GM21576 (cell line): Measurements from ENCODE around the gene SLC9A7.
"Not testable (repeated sequence)": the region's sequence is repeated elsewhere in the genome, so short reads cannot be mapped to it uniquely, and the experiment has no call there.

Experiments used
- ATAC-seq: cut with Tn5 transposase; IDR thresholded peaks from one replicate; pipeline ENCODE4 v1.9.1; 2021; ENCODE audit warnings: mild to moderate bottlenecking, moderate library complexity; ENCODE audit not compliant: unreplicated experiment

SLC9A7 gene

DNA sequence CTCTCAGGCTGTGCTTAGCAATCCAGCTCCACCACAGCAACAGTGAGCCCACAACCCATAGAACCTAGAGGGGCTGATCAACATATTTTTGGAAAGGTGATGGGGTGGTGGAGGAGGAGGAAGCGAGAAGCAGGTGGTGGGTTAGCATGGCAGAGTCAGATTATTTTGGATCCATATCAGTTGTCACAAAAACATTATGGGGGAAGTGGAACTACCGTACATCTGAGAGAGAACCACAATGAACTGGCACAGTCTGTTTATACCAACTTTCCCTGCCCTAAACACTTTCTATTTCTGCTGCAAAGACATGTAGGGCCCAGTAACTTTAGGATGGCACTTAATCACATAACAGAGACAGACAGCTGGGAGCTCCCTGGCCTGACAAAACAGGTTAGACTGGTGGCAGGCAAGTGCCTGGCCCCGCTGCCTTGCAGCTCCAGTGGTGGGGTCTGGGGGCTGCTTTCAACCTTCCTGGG, 4.3 kb downstream of the SLC9A7 start:
- no peak for ATAC-seq

DNA sequence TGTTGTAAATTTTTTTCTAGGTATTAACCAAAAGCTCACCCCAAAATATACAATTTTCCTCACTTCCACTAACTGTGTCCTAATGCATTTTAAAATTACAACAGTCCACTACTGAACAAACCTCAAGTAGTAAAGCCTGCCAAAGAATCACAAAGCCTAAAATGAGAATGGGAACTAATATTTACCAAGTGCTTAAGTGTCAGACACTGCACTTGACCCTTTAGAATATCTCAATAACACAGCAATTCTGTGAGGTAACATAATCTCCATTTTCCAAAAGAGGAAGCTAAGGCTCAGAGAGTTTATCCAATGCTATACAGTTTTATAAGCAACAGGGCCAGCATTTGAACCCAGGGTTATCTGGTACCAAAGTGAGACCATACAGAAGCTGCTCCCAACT, 4.9 kb downstream of the SLC9A7 start:
- ATAC-seq, result no peak

DNA sequence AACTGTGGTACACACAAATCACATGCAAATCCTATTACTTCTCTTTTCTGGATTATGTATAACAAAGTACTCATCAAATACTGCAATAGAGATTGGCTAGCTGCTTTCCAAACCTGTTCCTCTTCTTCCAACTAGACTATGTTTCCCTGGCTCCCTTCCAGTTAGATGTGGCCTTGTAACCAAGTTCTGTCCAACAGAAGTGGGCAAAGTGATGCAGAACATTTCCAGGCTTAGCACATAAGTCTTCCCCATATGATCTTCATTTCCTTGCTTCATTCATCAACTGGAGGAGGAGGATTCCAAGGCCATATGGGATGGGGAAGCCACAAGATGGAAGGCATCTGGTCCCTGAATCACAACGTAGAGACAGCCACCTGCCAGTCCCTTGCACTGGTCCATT, 8.0 kb downstream of the SLC9A7 start:
- ATAC-seq, result no peak

DNA sequence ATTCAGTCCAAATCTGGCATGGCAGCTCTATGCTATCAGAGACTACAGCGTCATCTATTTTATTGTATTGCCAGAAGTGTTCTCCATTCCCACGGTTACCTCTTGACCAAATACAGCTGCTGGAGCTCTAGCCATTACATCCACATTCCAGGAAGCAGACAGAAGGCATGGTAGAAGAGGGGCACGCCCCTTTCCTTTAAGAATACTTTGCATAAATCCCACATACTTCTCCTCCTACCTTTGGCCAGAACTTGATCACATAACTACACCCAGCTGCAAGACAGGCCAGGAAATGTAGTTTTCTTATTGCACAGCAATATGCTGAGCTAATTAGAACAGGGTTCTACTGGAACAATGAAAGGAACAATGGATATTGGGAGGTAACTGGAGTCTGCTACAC, 14.9 kb downstream of the SLC9A7 start:
- ATAC-seq, result no peak

- no peak for ATAC-seq
Measured at GRCh38 chrX:46743046-46743445, 15.9 kb downstream of the SLC9A7 start.

DNA sequence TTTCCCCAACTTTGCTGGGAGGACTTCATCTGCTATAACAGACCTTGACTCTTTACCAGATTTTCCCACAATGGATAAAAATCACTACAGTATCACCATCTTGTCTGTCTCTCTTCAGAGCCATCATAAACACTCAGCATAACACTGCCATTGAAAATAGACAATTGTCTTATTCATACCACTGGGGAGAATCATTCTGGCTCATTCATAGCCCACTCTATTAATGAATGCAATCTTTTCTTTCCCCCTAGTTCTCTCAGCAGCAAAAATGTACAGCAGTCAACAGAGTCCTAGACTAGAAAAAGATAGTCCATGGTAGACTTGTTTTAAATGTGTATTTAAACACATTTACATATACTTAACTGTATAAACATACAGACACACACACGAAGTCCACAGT, 19.2 kb downstream of the SLC9A7 start:
- no peak for ATAC-seq

DNA sequence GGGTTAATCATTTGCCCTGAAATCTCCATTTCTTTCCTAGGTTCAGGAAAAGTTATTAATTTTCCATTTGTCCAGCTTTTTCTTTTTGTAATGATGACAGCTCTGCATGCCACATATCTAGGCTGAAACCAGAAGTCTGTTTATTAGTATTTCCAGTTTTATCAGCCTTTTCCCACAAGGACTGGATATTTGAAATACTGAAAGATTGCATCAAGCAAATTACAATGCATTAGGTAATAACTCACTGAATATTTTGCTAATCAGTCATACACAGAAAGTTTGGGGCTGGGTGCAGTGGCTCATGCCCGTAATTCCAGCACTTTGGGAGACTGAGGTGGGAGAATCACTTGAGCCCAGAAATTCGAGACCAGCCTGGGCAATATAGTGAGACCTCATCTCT, 21.5 kb downstream of the SLC9A7 start:
- no peak for ATAC-seq

DNA sequence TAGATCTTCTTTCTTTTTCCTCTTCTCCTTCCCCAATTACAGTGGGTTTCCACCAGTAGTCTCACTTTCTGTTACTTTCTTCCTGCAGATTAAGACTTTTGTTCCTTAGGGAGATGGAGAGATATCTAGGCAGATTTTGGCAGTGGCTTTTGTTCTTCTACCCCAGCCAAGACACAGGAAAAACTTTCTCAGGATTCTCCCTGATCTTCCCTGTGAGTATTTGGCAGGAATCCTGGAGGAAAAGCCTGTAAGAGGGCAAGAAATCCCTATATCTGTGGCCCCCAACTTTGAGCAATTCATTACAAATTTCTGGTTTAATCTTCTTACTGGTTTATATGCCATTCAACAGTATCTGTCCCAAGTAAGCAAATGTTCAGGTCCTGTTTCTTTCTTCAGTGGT, 21.9 kb downstream of the SLC9A7 start:
- ATAC-seq, result no peak

DNA sequence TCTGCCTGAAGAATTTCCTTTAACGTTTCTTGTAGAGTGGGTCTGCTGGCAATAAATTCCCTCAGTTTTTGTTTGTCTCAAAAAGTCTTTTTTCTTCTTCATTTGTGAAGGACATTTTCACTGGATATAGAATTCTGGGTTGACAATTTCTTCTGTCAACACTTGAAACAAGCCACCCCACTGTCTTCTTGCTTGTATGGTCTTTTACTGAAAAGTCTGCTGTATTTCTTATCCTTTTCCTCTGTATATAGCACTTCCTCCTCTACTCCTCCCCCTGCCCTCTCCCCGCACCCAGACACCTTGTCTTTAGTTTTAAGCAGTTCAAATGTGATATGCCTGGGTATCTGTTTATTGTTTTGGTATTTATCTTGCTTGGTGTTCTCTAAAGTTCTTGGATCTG, 23.3 kb downstream of the SLC9A7 start:
- ATAC-seq, result no peak

- no peak for ATAC-seq
Measured at GRCh38 chrX:46733226-46733625, 25.7 kb downstream of the SLC9A7 start.

DNA sequence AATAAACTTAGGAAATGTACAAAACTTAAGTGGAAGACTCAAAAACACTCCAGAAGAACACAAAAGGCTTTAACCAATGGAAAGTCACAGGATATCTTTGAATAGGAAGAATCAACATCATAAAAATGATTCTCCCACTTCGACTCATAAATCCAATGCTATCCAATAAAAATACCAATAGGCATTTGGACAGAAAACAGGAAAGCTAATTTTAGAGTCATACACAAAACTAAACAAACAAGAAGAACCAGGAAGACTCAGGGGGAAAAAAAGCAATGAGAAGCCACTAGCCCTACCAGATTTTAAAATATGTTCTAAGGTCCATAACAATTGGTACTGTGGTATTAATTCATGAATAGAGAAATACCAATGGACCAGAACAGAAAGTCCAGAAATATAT, 28.2 kb downstream of the SLC9A7 start:
- no peak for ATAC-seq

DNA sequence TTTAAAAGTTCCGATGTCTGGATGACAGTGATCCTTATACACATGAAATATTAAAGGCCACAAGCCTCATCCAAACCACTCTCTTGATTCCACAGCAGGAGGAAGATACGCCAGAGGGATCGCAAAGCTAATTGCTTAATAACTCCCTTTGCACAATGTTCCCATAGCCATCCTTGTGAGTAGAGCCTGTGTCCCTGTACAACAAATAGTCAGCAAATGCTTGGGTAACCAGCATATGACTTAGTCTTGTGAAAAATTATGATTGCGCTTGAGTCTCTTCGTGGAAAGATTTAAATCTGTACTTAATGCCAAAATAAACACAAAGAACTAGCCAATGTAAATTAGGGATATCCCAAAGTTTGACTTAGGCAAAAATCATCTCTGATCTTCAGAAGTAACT, 31.5 kb downstream of the SLC9A7 start:
- no peak for ATAC-seq

DNA sequence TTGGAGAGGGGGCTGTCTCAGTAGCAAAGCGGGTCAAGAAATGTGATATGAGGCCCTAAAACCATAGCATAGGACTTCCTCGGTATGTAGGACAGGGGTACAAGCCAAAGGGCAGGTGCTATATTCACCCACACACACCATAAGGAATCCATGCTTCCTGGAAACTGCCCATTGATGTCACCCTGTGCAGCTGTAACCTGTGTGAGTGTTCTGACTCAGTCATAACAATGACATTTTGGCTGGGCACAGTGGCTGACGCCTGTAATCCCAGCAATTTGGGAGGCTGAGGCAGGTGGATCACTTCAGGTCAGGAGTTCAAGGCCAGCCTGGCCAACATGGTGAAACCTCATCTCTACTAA, 35.4 kb downstream of the SLC9A7 start:
- not testable (repeated sequence) for ATAC-seq

- ATAC-seq, result no peak
Measured at GRCh38 chrX:46722742-46723568, 36.0 kb downstream of the SLC9A7 start.

DNA sequence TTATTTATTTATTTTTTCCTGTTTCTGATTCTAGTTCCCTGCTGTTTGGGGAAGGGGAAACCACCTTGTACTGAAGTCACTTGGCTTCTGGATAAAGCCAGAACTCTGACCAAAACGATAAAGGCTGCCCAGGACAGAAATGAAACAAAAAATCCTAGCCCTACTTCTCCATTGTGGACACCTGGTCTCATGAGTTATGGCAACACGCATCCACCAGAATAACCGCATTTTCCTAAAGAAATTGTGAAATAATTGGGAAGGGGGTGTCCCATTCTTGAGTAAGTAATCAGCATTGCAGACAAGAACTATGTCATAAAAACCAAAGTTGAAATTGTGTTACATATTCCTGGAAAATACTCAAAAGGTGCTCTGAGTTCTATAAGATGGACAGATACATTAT, 42.1 kb downstream of the SLC9A7 start:
- ATAC-seq, result no peak

- no peak for ATAC-seq
Measured at GRCh38 chrX:46715997-46716396, 42.9 kb downstream of the SLC9A7 start.

DNA sequence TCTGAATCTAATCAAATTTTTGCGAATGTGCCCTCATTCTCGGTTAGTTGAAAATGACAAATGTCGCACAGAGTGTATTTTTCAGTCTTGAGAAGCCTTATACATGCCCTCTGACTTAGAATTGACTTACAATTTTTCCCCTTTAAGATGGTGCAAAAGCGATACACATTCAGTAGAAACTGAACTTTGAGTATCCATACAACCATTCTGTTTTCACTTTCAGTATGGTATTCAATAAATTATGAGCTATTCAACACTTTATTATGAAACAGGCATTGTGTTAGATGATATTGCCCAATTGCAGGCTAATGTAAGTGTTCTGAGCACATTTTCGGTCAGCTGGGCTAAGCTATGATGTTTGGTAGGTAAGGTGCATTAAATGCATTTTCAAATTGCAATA, 43.4 kb downstream of the SLC9A7 start:
- ATAC-seq, result no peak

- ATAC-seq, result peak; percentile 63
Measured at GRCh38 chrX:46713672-46714490, 45.0 kb downstream of the SLC9A7 start.

- no peak for ATAC-seq
Measured at GRCh38 chrX:46712764-46713163, 46.2 kb downstream of the SLC9A7 start.

DNA sequence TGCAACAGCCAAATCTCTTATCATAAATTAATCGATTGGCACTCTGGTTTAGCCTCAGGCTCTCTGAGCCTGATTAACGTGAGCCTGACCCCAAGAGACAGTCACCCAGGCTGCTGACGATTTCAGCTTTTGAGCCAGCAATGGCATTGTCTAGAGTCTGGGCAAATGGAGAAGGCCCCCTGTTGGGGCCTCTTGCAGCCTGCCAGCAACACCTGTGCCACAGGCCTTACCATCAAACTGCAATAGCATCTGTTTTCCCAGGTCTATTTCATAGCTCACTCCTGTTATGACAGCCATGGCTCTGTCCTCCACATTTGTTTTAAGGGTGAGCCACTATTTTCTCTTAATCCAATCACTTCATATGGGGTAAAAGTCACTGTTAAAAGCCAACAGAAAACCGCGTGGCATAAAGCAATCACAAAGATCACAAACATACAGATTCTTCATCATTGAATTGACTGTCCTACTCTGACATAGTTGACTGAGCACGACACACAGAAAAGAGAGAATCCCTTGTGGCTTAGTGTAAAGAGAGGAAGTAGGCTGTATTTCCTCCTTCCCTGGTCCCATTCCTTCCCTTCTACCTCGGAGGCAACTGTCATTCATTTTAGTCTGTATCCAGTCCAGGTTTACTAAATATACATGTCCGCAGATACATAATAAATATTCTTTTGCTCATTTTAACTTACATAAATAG, 47.8 kb downstream of the SLC9A7 start:
- peak; percentile 31 for ATAC-seq

- ATAC-seq, result no peak
Measured at GRCh38 chrX:46710425-46710824, 48.5 kb downstream of the SLC9A7 start.
